Activated naive CD4-positive, alpha-beta T cell (primary cell): ENCODE data around the gene BLOC1S3.

Source experiments
- DNase-seq, 4 experiments: peaks; one replicate each; lab custom pipeline; 2025; lab: John Stamatoyannopoulos, UW

The BLOC1S3 gene

DNA sequence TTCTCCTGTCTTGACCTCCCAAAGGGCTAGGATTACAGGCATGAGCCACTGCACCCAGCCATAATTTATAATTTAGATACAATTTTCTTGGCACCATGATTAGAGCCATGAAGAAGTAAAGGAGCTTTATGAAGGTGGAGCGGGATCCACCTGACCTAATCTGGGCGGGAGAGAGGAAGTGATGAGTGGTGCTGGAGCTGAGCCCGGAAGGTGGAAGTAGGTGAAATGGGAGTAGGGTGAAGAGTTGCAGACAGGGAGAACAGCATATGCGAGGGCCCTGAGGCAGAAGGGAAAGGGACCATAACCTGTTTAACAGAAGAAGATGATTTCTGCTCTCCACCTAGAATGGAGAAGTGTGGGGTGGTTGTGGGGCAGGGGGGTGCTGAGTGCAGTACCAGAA, 4.2 kb downstream of the BLOC1S3 start:
- no peak for DNase-seq

DNA sequence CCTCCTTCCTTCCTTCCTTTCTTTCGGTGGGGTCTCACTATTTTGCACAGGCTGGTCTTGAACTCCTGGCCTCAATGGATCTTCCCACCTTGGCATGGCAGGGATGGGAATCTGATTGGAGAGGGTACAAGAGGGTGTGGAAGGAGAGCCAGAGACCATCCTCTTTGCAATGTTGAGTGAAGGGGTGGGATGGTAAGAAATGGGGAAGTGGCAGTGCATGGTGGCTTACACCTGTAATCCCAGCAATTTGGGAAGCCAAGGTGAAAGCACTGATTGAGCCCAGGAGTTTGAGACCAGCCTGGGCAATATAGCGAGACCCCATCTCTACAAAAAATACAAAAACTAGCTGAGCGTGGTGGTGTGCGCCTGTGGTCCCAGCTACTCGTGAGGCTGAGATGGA, 5.5 kb downstream of the BLOC1S3 start:
- DNase-seq = no peak

DNA sequence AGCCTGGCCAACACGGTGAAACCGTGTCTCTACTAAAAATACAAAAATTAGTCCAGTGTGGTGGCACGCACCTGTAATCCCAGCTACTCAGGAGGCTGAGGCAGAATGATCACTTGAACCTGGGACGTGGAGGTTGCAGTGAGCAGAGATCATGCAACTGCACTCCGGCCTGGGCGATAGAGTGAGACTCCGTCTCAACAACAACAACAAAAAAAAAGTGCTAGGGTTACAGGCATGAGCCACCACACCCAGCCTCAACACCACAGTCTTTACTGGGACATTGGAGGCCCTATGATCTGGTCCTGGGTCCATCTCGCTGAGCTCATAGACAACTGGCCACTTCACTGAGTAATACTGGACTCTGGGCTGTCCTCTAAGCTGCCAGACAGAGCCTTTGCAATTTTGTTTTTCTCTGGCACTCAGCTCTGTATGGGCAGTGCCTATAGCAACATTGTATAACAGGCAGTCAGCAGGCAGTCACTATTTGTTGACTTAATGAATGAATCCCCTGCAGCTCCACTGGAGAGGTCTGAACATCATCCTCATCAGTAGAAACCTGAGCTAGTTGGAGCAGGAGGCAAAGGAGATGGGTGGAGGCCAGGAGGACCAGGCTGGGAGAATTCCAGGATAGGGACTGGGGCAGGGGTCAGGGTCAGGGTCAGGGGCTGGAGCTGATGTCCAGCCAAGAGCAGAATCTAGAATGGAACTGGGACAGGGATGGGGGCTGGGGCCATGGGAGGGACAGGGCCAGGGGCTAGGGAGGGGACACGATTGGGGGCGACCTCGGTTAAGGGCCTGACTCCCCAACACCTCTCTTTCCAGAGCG, 8.1 kb downstream of the BLOC1S3 start:
- DNase-seq = no peak

DNA sequence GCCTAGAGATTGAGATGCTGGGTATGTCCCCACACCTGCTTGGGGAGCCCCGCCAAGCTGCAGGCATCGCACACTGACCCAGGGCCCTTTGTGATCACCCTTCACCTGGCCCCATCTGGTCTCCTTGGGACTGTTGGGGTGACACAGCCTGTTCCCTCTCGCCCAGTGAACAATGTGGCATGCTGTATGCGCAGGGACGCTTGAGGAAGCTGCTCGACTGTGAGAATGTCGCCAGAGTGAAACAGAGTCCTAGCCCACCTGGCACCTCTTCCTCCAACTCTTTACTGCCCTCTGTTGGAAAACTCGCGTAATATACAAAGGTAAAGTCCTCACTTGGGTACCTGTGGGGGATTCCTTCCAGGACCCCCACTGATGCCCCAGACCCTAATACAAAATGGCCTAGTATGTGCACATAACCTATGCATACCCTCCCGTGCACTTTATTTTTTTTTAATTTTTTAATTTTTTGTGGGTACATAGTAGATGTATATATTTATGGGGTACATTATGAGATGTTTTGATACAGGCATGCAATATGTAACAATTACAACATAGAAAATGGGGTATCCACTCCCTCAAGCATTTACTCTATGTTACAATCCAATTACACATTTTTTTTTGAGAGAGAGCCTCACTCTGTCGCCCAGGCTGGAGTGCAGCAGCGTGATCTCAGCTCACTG, 9.0 kb downstream of the BLOC1S3 start:
- no peak for DNase-seq

DNA sequence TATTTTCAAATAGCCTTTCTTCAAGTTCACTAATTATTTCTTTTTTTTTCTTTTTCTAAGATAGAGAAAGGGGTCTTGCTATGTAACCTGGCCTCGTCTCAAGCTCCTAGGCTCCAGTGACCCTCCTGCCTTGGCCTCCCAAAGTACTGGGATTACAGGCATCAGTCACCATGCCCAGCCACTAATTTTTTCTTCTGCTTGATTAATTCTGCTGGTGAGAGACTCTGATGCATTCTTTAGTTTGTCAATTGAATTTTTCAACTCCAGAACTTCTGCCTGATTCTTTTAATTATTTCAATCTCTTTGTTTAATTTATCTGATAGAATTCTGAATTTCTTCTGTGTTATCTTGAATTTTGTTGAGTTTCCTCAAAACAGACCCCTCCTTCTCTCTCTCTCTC, 11.4 kb downstream of the BLOC1S3 start:
- DNase-seq = no peak

DNA sequence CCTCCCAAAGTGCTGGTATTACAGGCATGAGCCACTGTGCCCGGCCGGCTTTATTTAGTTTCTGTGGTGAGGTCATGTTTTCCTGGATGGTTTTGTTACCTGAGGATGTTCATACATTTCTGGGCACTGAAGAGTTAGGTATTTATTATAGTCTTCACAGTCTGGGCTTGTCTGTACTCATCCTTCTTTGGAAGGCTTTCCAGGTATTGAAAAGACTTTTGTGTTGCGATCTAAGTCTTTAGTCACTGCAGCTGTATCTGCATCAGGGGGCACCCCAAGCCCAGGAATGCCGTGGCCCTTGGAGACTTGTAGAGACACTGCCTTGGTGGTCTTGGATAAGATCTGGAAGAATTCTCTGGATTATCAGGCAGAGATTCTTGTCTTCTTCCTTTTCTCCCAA, 12.8 kb downstream of the BLOC1S3 start:
- DNase-seq = no peak

DNA sequence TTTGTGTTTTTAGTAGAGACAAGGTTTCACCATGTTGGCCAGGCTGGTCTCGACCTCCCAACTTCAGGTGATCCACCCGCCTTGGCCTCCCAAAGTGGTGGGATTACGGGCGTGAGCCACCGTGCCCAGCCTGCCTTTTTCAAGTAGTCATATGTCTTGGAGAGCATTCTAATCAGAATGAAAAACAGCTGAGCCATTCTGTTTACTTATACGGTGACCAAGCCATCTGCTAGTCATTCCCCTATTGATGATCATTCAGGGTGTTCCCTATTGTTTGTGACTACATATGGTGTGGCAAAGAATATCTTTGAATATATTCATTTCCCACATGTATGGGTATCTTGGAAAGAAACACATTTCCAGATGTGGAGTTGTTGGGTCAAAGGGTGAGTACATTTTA, 17.2 kb downstream of the BLOC1S3 start:
- no peak for DNase-seq

DNA sequence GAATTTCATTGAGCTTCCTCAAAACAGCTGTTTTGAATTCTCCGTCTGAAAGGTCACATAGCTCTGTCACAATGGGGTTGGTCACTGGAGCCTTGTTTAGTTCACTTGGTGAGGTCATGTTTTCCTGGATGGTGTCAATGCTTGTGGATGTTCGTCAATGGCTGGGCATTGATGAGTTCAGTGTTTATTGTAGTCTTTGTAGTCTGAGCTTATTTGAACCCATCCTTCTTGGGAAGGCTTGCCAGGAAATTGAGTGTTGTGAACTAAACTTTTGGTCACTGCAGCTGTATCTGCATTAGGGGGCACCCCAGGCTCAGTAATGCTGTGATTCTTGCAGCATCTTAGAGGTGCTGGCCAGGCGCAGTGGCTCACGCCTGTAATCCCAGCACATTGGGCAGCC, 22.0 kb downstream of the BLOC1S3 start:
- no peak for DNase-seq

DNA sequence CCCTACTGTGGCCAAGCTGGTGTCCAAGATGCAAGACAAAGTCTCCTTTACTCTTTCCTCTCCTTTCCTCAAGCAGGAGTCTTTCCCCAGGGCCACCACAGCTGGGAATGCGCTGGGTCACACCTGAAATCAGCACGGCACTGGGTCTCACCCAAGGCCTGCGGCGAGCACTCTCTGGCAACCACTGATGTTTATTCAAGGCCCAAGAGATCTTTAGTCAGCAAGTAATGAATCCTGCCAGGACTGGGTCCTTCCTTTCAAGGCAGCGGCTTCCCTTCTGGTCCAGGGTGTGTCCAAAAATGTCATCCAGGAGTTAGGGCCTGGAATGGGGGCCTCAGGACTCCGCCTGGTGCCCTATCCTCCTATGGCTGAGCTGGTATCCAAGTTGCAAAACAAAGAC, 24.1 kb downstream of the BLOC1S3 start:
- no peak for DNase-seq

DNA sequence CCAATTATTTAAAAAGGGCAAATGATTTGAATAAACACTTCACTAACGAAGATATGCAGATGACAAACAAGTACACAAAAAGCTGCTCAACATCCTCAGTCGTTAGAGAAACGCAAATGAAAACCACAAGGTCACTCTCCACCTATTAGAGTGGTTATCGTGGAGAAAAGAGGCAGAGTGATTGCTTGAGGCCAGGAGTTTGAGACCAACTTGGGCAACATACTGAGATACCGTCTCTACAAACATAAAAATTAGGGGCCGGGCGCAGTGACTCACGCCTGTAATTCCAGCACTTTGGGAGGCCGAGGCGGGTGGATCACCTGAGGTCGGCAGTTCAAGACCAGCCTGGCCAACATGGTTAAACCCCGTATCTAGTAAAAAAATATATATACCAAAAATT, 27.2 kb downstream of the BLOC1S3 start:
- DNase-seq = no peak

DNA sequence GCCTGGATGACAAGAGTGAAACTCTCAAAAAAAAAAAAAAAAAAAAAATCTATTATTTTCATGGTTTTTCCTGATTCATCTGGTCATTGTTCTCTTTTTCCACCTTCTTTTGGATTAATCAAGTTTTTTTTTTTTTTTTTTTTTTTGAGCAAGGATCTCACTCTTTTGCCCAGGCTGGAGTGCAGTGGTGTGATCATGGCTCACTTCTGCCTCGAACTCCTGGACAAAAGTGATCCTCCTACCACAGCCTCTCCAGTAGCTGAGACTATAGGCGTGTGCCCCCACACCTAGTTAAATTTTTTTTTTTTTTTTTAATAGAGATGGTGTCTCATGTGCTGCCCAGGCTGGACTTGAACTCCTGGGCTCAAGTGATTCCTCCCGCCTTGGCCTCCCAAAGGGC, 27.7 kb downstream of the BLOC1S3 start:
- DNase-seq = no peak

DNA sequence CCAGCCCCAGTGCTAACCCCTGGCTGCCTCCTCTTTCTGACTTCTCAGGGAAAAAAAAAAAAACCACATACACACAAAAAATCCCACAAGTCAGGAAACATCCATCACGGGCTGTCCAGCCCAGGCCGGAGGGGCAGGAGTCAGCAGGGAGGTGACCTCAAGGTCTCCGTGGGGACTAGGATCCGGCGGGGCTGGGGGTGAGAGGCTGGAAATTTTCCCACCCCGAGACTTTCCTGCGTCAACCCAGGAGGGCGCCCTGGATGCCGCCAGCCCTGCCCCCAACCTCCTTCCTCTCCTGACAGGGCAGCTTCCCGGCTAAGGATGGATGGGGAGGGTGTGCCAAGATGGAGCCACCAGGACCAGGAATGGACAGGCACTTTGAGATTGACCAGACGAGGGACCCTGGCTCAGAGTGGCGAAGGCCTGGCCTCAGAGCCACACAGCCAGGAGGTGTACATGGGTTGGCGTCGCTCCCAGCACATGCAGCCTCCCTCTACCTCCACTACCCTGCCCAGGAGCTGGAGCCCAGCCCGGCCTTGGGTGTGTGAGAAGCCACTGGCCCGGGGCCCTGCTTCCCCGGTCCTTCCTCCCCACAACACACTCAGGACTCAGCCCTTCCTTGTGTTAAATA, 33.3 kb downstream of the BLOC1S3 start:
- no peak for DNase-seq

DNA sequence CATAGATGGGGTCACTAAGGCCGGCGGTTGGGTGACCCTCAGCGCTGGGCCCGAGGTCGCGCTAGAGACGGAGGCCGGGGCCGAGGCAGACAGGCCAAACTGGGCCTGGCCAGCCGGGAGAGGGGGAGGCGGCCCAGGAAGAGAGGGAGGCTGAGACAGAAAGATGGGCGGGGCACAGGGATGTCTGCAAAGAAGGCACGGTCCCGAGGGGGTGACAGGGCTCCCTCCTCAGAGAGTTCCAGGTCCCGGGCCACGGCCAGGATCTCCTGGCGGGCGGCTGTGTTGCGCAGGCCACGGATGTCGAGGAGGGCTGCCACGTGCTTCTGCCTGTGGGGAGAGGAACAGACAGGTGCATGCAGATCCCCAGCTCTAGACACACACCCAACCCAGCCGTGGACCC, 34.4 kb downstream of the BLOC1S3 start:
- DNase-seq = no peak

DNA sequence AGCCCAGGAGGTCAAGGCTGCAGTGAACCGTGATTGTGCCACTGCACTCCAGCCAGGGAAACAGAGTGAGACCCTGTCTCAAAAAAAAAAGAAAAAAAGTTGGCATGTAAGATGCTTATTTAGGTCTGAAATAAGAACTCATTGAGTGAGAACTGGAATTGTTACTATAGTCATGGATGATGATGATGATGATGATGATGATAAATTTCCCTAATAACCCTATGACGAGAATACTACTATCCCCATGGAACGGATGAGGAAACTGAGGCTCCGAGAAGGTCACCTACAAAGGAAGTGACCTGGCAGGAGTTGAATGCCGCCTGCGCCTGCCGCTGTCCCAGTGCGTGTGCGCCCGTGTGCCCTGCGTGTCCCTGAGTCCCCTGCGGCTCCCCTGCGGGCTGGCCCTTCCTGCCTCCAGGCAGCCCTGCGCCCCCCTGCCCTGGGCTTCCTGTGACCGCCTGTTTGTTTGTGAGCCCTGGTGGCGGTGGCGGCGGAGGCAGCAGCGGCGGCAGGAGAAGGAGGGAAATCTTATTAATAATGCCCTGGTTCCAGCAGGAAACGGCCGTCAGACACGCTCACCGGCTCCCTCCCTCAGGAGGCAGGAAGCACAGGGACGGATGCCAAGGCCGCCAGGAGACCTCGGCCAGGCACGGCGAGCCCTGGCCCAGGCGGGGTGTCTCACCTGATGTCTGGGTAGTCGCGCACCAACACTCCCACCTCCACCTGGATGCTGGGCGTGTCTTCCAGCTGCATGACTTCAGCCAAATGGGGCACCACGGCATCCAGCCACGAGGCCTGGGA, 37.0 kb downstream of the BLOC1S3 start:
- no peak for DNase-seq

DNA sequence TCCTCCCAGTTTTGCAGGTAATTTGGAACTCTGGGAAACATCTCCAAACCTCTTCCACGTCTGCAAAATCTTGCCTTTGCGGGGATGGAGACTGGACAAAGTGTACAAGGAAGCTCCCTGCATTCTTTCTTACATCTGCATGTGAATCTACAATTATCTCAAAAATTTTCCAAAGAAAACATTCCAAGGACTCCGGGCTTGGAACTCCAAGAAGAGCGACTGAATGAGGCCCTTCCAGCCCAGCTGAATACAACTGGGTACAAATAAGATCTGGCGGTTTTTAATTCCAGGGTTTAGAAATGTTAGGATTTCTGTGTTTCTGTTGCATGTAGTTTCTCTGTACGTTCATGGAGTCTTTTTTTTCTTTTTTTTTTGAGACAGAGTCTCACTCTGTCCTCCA, 38.1 kb downstream of the BLOC1S3 start:
- no peak for DNase-seq

DNA sequence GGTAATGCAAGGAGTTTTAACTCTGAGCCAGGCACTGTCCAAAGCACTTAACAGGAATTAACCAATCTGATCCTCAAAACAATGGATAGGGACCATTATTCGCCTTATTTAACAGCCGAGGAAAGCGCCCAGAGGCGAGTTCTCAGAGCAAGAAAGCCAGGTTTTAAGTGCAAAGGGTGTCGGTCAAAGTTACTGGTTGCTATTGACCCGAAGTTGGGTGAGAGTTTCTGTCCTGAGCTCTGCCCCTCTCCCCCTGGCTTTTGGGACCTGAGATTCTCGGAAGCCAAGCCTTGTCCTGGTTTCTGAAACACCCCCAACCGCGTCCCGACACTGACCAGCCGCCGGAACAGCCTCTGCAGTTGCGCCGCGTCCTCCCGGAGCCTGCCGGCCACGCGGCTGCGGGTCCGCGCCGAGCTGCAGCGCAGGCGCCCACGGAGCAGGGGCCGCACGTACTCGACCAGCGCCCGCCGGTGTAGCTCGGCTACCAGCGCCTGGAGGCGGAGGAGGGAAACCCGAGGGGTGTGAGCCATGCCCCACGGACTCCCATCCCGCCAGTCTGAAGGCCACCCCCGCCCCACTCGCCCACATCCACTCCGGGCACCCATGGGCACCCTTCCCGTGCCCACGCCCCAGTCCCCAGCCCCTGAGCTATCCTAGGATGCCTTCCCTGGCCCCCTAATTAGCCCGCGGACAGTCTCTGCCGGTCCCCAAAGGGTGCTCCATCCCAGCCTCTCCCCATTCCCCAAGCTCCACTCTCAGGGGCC, 38.8 kb downstream of the BLOC1S3 start:
- no peak for DNase-seq

DNA sequence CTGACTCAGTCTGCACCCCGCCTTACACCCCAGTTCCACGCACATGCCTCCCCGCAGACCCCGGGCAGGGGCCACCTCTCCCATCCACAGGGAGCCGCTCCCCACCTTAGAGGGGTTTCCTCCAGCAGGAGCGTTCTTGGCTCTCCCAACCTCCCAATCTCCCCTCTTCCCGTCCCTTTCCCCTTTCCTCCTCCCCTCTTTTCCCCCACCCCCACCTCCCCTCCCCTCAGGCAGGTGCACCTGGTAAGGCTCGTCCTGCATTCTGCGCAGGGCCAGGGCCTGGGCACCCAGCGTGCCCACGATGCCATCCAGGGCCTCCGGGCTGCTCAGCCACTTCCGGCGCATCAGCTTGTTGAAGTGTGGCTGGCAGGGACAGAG, 39.4 kb downstream of the BLOC1S3 start:
- DNase-seq = no peak

DNA sequence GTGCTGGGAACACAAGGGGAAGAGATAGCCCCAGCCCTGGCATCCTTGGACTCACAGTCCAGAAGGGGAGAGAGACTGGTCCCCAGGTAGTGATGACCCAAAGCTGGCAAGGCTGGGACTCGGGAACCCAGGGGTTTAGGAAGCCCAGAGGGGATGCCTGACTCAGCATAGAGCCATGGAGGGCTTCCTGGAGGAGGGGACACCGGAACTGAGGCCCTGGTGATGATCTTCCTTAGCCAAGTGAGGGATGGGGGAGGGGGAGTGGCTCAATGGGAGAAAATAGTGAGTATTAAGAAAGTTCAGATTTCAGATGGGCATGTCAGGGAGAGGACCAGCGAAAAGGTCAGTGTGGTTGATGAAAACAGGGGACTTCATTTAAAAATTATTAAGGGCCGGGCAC, 39.8 kb downstream of the BLOC1S3 start:
- no peak for DNase-seq

DNA sequence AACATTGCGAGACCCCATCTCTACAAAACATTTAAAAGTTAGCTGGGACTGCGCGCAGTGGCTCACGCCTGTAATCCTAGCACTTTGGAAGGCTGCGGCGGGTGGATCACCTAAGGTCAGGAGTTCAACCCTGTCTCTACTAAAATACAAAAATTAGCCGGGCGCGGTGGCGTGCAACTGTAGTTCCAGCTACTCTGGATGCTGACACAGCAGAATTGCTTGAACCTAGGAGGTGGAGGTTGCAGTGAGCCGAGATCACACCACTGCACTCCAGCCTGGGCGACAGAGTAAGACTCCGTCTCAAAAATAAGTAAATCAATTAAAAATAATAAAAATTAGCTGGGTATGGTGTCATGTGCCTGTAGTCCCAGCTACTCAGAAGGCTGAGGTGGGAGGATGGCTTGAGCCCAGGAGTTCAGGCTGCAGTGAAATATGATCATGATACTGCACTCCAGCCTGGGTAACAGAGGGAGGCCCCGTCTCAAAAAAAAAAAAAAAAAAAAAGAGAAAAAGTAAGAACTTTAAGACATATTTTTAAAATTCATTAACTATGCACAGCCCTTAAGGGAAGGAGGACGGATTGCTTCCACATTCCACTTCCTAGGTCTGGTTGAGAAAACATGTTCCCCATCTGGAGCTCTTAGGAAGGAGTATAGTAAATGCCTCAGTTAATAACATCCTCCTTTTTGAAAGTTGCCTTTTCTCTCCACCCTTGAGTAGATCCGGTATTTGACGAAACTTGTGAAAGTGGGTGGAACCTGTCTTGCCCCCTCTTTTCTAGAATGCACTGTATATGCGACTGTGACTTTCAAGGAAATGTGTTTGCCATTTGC, 40.5 kb downstream of the BLOC1S3 start:
- DNase-seq = no peak

DNA sequence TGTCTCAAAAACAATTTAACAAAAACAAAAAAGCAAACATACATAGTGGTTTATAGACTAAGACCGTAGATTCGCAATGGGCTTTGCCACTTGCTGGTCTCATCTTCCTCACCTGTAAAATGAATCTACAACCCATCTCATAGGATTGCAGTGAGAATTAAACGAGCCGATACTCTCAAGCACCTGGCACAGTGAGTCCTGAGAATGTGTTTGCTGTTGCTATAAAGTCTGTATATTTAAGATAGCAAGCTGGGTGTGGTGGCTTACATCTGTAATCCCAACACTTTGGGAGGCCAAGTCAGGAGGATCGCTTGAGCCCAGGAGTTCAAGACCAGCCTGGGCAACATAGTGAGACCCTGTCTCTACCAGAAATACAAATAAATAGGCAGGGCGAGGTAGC, 44.1 kb downstream of the BLOC1S3 start:
- no peak for DNase-seq

DNA sequence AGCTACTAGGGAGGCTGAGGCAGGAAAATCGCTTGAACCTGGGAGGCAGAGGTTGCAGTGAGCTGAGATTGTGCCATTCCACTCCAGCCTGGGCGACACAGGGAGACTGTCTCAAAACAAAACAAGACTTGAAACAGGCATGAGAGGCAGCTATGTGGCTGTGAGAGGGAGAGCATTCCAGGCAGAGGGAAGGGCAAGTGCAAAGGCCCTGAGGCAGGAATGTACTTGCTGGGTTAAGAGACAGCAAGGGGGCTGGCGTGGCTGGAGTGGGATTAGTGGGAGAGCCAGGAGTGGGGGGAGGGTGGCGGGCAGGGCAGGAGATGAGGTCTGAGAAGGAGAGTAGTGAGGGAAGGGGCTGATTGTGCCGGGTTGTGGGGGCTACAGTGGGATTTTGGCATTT, 45.3 kb downstream of the BLOC1S3 start:
- DNase-seq = no peak
